Thyroid gland (tissue), 4 donors: Measurements from ENCODE around the gene COL28A1. TPM values are rescaled to one million over a fixed set of nuclear protein-coding genes. Genes with fewer than 3 reads are reported as not detected.

Source experiments
- DNase-seq, 2 donors: peaks; one replicate each; pipeline ENCODE4 v3.0.0-alpha.2; 2019
- H3K27ac ChIP-seq, 3 donors: fragments of 200-600 bp; sonication (generic); 1 replicate in 2 of 3; 2 replicates in 1 of 3; pipeline ENCODE4 v1.5.1; 2016 to 2019; ENCODE audit warnings: mild to moderate bottlenecking in 1 of 3, moderate library complexity in 1 of 3
- H3K27me3 ChIP-seq: fragments of 200-600 bp; sonication (generic); one replicate; pipeline ENCODE4 v1.5.1; 2019
- H3K36me3 ChIP-seq, 2 donors: fragments of 200-600 bp; sonication (generic); one replicate each; pipeline ENCODE4 v1.5.1; 2016 to 2019
- H3K4me1 ChIP-seq, 2 donors: fragments of 200-600 bp; sonication (generic); one replicate each; pipeline ENCODE4 v1.5.1; 2017 to 2019
- H3K4me3 ChIP-seq, 3 donors: fragments of 200-600 bp; sonication (generic); replicated peaks in 1 of 3; 1 replicate in 2 of 3; 2 replicates in 1 of 3; pipeline ENCODE4 v1.5.1; 2016; ENCODE audit warnings: mild to moderate bottlenecking in 1 of 3
- H3K9me3 ChIP-seq: fragments of 200-600 bp; sonication (generic); one replicate; pipeline ENCODE4 v1.5.1; 2017
- CTCF ChIP-seq, 6 experiments: fragments of 200-600 bp in 3 of 6; fragments of 450-650 bp in 3 of 6; sonication (generic) in 3 of 6; IDR thresholded peaks; one replicate each; pipeline ENCODE4 v1.5.1; 2016 to 2019; ENCODE audit warnings: antibody characterized with exemption in 6 of 6, mild to moderate bottlenecking in 2 of 6, inconsistent platforms in 1 of 6, moderate library complexity in 1 of 6
- POLR2A ChIP-seq, 2 donors: fragments of 450-650 bp; IDR thresholded peaks; one replicate each; pipeline ENCODE4 v1.6.1; 2017; ENCODE audit warnings: antibody characterized with exemption in 2 of 2, mild to moderate bottlenecking in 2 of 2, moderate library complexity in 1 of 2
- WGBS, 2 donors: methylation state at CpG; one replicate each; pipeline ENCODE4 v1.1.5; 2017; 5-methylcytosine and 5-hydroxymethylcytosine counted together
- intact Hi-C: fragments of 100-400 bp; cut with DNase I; formaldehyde crosslinking; loops from one replicate; pipeline ENCODE4 v1.15.1; 2023
- total RNA-seq, 4 donors: library from RNA; depleted of rRNA; stranded (reverse); fragments of >200 nt; gene quantifications; one replicate each; pipeline ENCODE4 v1.2.3, GENCODE V29; 2016

COL28A1 gene
- total RNA-seq, 4 donors from 2014 or later: 0.54 to 1.9 (median 0.97) TPM

GRCh38 chr7:7579638-7580037 lies 44.0 kb upstream of the COL28A1 start:
- no peak overlapping the region for H3K4me3 ChIP-seq
- no peak overlapping the region for H3K27ac ChIP-seq
- WGBS, 2 donors: 94 to 97% methylated on average over 3 of the region's 3 CpGs
- H3K36me3 ChIP-seq: no peaks in the 10 kb centered on the region
- intact Hi-C loops: no loop called here
- no peaks in the 10 kb centered on the region for H3K9me3 ChIP-seq
- H3K4me1 ChIP-seq: no peaks in the 10 kb centered on the region
- no peak for DNase-seq
- H3K27me3 ChIP-seq: no peaks in the 10 kb centered on the region
- no peak for TF ChIP-seq POLR2A (IDR thresholded peaks at IDR 0.05)
- TF ChIP-seq CTCF (IDR thresholded peaks at IDR 0.05): no peak

GRCh38 chr7:7577888-7578287 lies 42.2 kb upstream of the COL28A1 start:
- no peak overlapping the region for H3K27ac ChIP-seq
- TF ChIP-seq POLR2A (IDR thresholded peaks at IDR 0.05) (no peak), CTCF (IDR thresholded peaks at IDR 0.05) (no peak)
- H3K9me3 ChIP-seq: no peaks in the 10 kb centered on the region
- H3K4me3 ChIP-seq: no peak overlapping the region
- H3K4me1 ChIP-seq: no peaks in the 10 kb centered on the region
- no peak for DNase-seq
- no peaks in the 10 kb centered on the region for H3K36me3 ChIP-seq
- 76 to 77% methylated on average over 1 of the region's 1 CpG for WGBS, 2 donors
- no peaks in the 10 kb centered on the region for H3K27me3 ChIP-seq
- intact Hi-C loops: no loop called here

- WGBS, 2 donors: 93 to 97% methylated on average over 1 of the region's 1 CpG
- no peak for TF ChIP-seq CTCF (IDR thresholded peaks at IDR 0.05)
- TF ChIP-seq POLR2A (IDR thresholded peaks at IDR 0.05): no peak
- no peaks in the 10 kb centered on the region for H3K36me3 ChIP-seq
- no peak overlapping the region for H3K27ac ChIP-seq
- no peaks in the 10 kb centered on the region for H3K27me3 ChIP-seq
- intact Hi-C loops: no loop called here
- no peak overlapping the region for H3K4me3 ChIP-seq
- no peaks in the 10 kb centered on the region for H3K4me1 ChIP-seq
- no peaks in the 10 kb centered on the region for H3K9me3 ChIP-seq
- DNase-seq: no peak
Observed at GRCh38 chr7:7576344-7576743, 40.7 kb upstream of the COL28A1 start.

- no peak for DNase-seq
- no peak overlapping the region for H3K4me3 ChIP-seq
- no peaks in the 10 kb centered on the region for H3K36me3 ChIP-seq
- intact Hi-C loops: no loop called here
- TF ChIP-seq POLR2A (IDR thresholded peaks at IDR 0.05) (no peak), CTCF (IDR thresholded peaks at IDR 0.05) (no peak)
- H3K27ac ChIP-seq: no peak overlapping the region
- WGBS, 2 donors: 96 to 98% methylated on average over 2 of the region's 2 CpGs
- peaks cover 3 to 7% of the 10 kb centered on the region in 2 donors for H3K4me1 ChIP-seq
- no peaks in the 10 kb centered on the region for H3K27me3 ChIP-seq
- no peaks in the 10 kb centered on the region for H3K9me3 ChIP-seq
Observed at GRCh38 chr7:7573701-7574100, 38.0 kb upstream of the COL28A1 start.

GRCh38 chr7:7570584-7570983 lies 34.9 kb upstream of the COL28A1 start:
- H3K27me3 ChIP-seq: no peaks in the 10 kb centered on the region
- DNase-seq: no peak
- intact Hi-C loops: no loop called here
- no peaks in the 10 kb centered on the region for H3K9me3 ChIP-seq
- TF ChIP-seq CTCF (IDR thresholded peaks at IDR 0.05) (no peak), POLR2A (IDR thresholded peaks at IDR 0.05) (no peak)
- H3K4me1 ChIP-seq: peaks cover 20 to 24% of the 10 kb centered on the region in 2 donors
- no peak overlapping the region for H3K27ac ChIP-seq
- WGBS, 2 donors: 94 to 97% methylated on average over 3 of the region's 3 CpGs
- no peak overlapping the region for H3K4me3 ChIP-seq
- H3K36me3 ChIP-seq: no peaks in the 10 kb centered on the region
